ENCODE results near the gene PTEN. TPM values are rescaled to one million over a fixed set of nuclear protein-coding genes. Genes with fewer than 3 reads are reported as not detected.
A peak's percentile ranks its signal among the peaks of the same experiment; 100 is the strongest.

PTEN gene
- total RNA-seq, 4 donors from 2014 or later = 143 to 224 (median 171) TPM

GRCh38 chr10:87952612-87953011 lies 89.2 kb downstream of the PTEN start:
- whole genome bisulfite sequencing, 2 donors = 48 to 49% methylated on average over 2 of the region's 2 CpGs
- DNase-seq (ENCODE audit: low spot score in 2 of 2) = no peak
- peaks cover 0 to 60% (median 0%) of the 10 kb centered on the region in 3 donors for H3K36me3 ChIP-seq
- no peak overlapping the region for H3K4me3 ChIP-seq
- H3K27me3 ChIP-seq = no peaks in the 10 kb centered on the region
- no peak overlapping the region for H3K27ac ChIP-seq
- TF ChIP-seq EP300 (IDR thresholded peaks at IDR 0.05) (no peak), CTCF (IDR thresholded peaks at IDR 0.05) (no peak), POLR2A (IDR thresholded peaks at IDR 0.05) (no peak)
- no peaks in the 10 kb centered on the region for H3K9me3 ChIP-seq
- peaks cover 0 to 29% (median 11%) of the 10 kb centered on the region in 4 donors for H3K4me1 ChIP-seq

GRCh38 chr10:87956055-87956454 lies 92.6 kb downstream of the PTEN start:
- no peak for TF ChIP-seq EP300 (IDR thresholded peaks at IDR 0.05)
- no peak for TF ChIP-seq CTCF (IDR thresholded peaks at IDR 0.05)
- no peak for TF ChIP-seq POLR2A (IDR thresholded peaks at IDR 0.05)
- DNase-seq (ENCODE audit: low spot score in 2 of 2) = no peak
- Histone ChIP-seq H3K36me3 (peaks cover 0 to 61% (median 0%) of the 10 kb centered on the region in 3 donors), H3K9me3 (no peaks in the 10 kb centered on the region), H3K27ac (peak overlapping the region in 1 of 4 donors; percentile 11), H3K27me3 (no peaks in the 10 kb centered on the region), H3K4me1 (peaks cover 0 to 16% (median 6%) of the 10 kb centered on the region in 4 donors), H3K4me3 (no peak overlapping the region)

DNA sequence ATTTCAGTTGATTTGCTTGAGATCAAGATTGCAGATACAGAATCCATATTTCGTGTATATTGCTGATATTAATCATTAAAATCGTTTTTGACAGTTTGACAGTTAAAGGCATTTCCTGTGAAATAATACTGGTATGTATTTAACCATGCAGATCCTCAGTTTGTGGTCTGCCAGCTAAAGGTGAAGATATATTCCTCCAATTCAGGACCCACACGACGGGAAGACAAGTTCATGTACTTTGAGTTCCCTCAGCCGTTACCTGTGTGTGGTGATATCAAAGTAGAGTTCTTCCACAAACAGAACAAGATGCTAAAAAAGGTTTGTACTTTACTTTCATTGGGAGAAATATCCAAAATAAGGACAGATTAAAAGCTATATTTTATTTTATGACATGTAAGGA lies 94.3 kb downstream of the PTEN start:
- Histone ChIP-seq H3K4me1 (peaks cover 0 to 22% (median 7%) of the 10 kb centered on the region in 4 donors), H3K27ac (no peak overlapping the region), H3K36me3 (peaks cover 0 to 60% (median 0%) of the 10 kb centered on the region in 3 donors), H3K4me3 (no peak overlapping the region), H3K9me3 (no peaks in the 10 kb centered on the region), H3K27me3 (no peaks in the 10 kb centered on the region)
- WGBS, 2 donors = 81 to 83% methylated on average over 5 of the region's 5 CpGs
- TF ChIP-seq POLR2A (IDR thresholded peaks at IDR 0.05) = no peak
- TF ChIP-seq CTCF (IDR thresholded peaks at IDR 0.05) = no peak
- TF ChIP-seq EP300 (IDR thresholded peaks at IDR 0.05) = no peak
- no peak for DNase-seq (ENCODE audit: low spot score in 2 of 2)

- Histone ChIP-seq H3K4me1 (peaks cover 0 to 21% (median 7%) of the 10 kb centered on the region in 4 donors), H3K27ac (no peak overlapping the region), H3K36me3 (peaks cover 0 to 58% (median 0%) of the 10 kb centered on the region in 3 donors), H3K27me3 (no peaks in the 10 kb centered on the region), H3K9me3 (no peaks in the 10 kb centered on the region), H3K4me3 (no peak overlapping the region)
- no peak for TF ChIP-seq EP300 (IDR thresholded peaks at IDR 0.05)
- no peak for TF ChIP-seq CTCF (IDR thresholded peaks at IDR 0.05)
- TF ChIP-seq POLR2A (IDR thresholded peaks at IDR 0.05) = no peak
- WGBS, 2 donors = 83 to 84% methylated on average over 4 of the region's 4 CpGs
- no peak for DNase-seq (ENCODE audit: low spot score in 2 of 2)
Observed at GRCh38 chr10:87960230-87960629, 96.8 kb downstream of the PTEN start.

GRCh38 chr10:87961314-87961713 lies 97.9 kb downstream of the PTEN start:
- H3K4me1 ChIP-seq = peaks cover 0 to 13% (median 5%) of the 10 kb centered on the region in 4 donors
- H3K9me3 ChIP-seq = no peaks in the 10 kb centered on the region
- H3K4me3 ChIP-seq = no peak overlapping the region
- no peak for DNase-seq (ENCODE audit: low spot score in 2 of 2)
- H3K27me3 ChIP-seq = no peaks in the 10 kb centered on the region
- H3K27ac ChIP-seq = peak overlapping the region in 2 of 4 donors; percentile 1 to 26
- peaks cover 0 to 63% (median 0%) of the 10 kb centered on the region in 3 donors for H3K36me3 ChIP-seq
- WGBS, 2 donors = 37 to 41% methylated on average over 2 of the region's 2 CpGs
- TF ChIP-seq EP300 (IDR thresholded peaks at IDR 0.05) = peak in 1 of 2 donors; percentile 32
- TF ChIP-seq CTCF (IDR thresholded peaks at IDR 0.05) = no peak
